GM18507 (cell line): ENCODE results near the gene FAT4.

Experiments used
- DNase-seq: peaks from one replicate; pipeline ENCODE4 v3.0.0; 2011; ENCODE audit warnings: low read depth; ENCODE audit not compliant: insufficient read length; ENCODE audit errors: extremely low spot score
- FAIRE-seq: peaks from 2 replicates; lab custom pipeline; 2011; peaks lifted over from hg19 to GRCh38; lab: Jason Lieb, UNC

Gene FAT4

DNA sequence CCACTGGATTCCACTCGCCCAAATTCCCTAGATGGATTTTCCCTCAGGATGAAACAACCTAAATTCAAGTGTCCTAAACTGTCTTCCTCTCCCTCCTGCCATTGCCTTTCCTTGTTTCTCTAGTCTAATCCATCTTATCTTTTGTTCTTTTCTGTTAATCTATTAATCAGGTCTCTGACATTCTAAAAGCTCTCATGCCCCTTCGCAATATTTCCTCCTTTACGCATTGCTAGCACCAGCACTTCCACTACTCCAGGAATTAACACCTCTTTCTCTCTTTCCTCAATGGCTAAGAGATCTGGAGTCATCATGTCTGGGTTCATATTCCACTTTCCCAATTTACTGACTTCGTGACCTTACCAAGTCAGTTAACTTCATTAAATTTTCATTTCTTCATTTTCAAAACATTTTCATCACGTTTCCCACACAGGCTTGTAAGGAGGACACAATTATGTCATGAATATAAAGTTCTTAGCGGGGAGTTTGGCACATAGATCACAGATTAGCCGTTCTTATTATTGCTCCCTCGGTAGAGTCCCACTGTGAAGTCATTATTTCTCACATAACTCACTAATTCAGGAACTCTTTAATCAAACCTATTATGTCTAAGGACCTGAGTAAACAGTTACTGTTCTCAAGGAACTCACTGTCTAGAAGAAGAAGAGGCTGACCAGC, 45.3 kb downstream of the FAT4 start:
- no peak for FAIRE-seq
- no peak for DNase-seq

DNA sequence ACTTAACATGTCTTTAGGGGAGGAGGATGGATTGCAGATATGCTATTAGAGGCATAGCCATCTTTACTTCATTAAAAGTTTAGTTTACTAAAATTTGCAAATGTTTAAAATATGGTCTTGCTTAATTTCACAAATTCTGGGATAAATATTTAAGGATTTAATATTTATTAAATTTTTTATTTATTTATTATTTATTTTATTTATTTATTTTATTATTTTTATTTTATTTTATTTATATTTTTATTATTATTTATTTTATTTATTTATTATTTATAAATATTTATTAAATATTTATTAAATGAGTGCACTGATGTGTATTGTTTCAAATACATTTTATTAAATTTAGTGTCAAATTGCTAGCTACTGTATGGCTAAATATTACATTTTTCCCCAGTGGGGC, 46.0 kb downstream of the FAT4 start:
- DNase-seq (no peak), FAIRE-seq (no peak)
